Neural cell (in vitro differentiated cells): ENCODE results near the gene CIITA.

Source experiments
- CTCF ChIP-seq: fragments of 450-650 bp; IDR thresholded peaks from 2 replicates; pipeline ENCODE4 v1.5.1; 2014; ENCODE audit warnings: antibody characterized with exemption, mild to moderate bottlenecking, moderate library complexity; ENCODE audit not compliant: poor library complexity, severe bottlenecking
- EP300 ChIP-seq: fragments of 450-650 bp; conservative IDR thresholded peaks from 2 replicates; pipeline ENCODE4 v1.6.1; 2014; ENCODE audit warnings: antibody characterized with exemption, mild to moderate bottlenecking, moderate library complexity; ENCODE audit not compliant: poor library complexity, severe bottlenecking
- EZH2 ChIP-seq: fragments of 200-600, 300-800 bp; shearing (Covaris generic), sonication (generic); IDR thresholded peaks from 2 replicates; pipeline ENCODE4 v1.6.1; 2014; ENCODE audit warnings: antibody characterized with exemption, low read length, borderline replicate concordance, mild to moderate bottlenecking; ENCODE audit not compliant: insufficient read depth, poor library complexity, severe bottlenecking
- MXI1 ChIP-seq: fragments of 450-650 bp; conservative IDR thresholded peaks from 2 replicates; pipeline ENCODE4 v1.6.1; 2014; ENCODE audit warnings: antibody characterized with exemption, mild to moderate bottlenecking; ENCODE audit not compliant: poor library complexity, severe bottlenecking
- POLR2AphosphoS5 ChIP-seq: IDR thresholded peaks from 2 replicates; pipeline ENCODE4 v1.6.1; 2012
- RAD21 ChIP-seq: fragments of 450-650 bp; conservative IDR thresholded peaks from 2 replicates; pipeline ENCODE4 v1.6.1; 2014; ENCODE audit warnings: antibody characterized with exemption, mild to moderate bottlenecking, moderate library complexity
- REST ChIP-seq: IDR thresholded peaks from 2 replicates; pipeline ENCODE4 v1.6.1; 2012; ENCODE audit warnings: borderline replicate concordance
- SMC3 ChIP-seq: fragments of 450-650 bp; conservative IDR thresholded peaks from 2 replicates; pipeline ENCODE4 v1.6.1; 2014; ENCODE audit warnings: antibody characterized with exemption, mild to moderate bottlenecking, moderate library complexity; ENCODE audit not compliant: poor library complexity

- TF ChIP-seq CTCF (no peak), POLR2AphosphoS5 (no peak), EZH2 (no peak), SMC3 (no peak), REST (no peak), EP300 (no peak), RAD21 (no peak), MXI1 (no peak)
Measured at GRCh38 chr16:10870808-10871156, 6.2 kb upstream of the CIITA start.
